ENCODE results near the gene ABCG8. TPM values are rescaled to one million over a fixed set of nuclear protein-coding genes. Genes with fewer than 3 reads are reported as not detected.
A peak's percentile ranks its signal among the peaks of the same experiment; 100 is the strongest.

ABCG8 gene
- total and polyA plus RNA-seq, 2 donors (not counting 1 experiment from before 2014, with no cell fraction given), result not detected

DNA sequence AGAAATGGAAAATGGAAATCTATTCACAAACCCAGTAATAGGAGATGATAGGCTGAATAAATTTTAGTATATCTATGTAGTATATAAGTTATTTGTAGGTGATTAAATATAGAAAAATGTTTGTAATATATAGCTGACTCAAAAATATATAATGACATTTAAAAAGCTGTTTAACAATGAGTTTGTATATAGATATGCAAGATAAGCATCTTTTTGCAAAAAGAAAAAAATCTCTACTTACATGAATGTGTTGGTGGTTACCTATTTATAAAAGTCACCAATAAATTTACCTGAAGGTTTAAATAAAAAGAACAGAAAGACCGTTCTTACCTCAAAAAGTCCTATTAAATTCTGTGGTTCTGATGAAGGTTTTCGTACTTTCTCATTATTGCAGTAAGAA is 85.7 kb downstream of the ABCG8 start:
- ChIA-PET CTCF (no interaction called here), POLR2A (no interaction called here)
- no peak for TF ChIP-seq EZH2 (IDR thresholded peaks at IDR 0.05; ENCODE audit: borderline replicate concordance, insufficient read depth, low read depth, low read length, poor library complexity, severe bottlenecking)
- TF ChIP-seq, protein P1, sequence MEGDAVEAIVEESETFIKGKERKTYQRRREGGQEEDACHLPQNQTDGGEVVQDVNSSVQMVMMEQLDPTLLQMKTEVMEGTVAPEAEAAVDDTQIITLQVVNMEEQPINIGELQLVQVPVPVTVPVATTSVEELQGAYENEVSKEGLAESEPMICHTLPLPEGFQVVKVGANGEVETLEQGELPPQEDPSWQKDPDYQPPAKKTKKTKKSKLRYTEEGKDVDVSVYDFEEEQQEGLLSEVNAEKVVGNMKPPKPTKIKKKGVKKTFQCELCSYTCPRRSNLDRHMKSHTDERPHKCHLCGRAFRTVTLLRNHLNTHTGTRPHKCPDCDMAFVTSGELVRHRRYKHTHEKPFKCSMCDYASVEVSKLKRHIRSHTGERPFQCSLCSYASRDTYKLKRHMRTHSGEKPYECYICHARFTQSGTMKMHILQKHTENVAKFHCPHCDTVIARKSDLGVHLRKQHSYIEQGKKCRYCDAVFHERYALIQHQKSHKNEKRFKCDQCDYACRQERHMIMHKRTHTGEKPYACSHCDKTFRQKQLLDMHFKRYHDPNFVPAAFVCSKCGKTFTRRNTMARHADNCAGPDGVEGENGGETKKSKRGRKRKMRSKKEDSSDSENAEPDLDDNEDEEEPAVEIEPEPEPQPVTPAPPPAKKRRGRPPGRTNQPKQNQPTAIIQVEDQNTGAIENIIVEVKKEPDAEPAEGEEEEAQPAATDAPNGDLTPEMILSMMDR (IDR thresholded peaks at IDR 0.05), result no peak
- Histone ChIP-seq H2AFZ (ENCODE audit: insufficient read depth, low read depth, low read length, poor library complexity, severe bottlenecking) (no peak overlapping the region), H4K20me1 (ENCODE audit: control insufficient read depth, insufficient read depth, low read length, poor library complexity, severe bottlenecking) (no peaks in the 10 kb centered on the region), H3K27me3 (replicated peaks in 1 of 4; ENCODE audit: control extremely low read depth in 1 of 4, control insufficient read depth in 3 of 4, insufficient read depth in 4 of 4, low read length in 3 of 4) (no peaks in the 10 kb centered on the region), H3K79me2 (ENCODE audit: control insufficient read depth, insufficient read depth, low read length) (no peaks in the 10 kb centered on the region), H3K9ac (ENCODE audit: low read length) (no peak overlapping the region), H3K4me2 (replicated peaks; ENCODE audit: low read depth, low read length, poor library complexity, severe bottlenecking) (no peak overlapping the region), H3K36me3 (replicated peaks in 1 of 2; ENCODE audit: control extremely low read depth in 1 of 2, control insufficient read depth in 1 of 2, extremely low read depth in 1 of 2, insufficient read depth in 2 of 2, low read length in 1 of 2) (peaks cover 9 to 20% of the 10 kb centered on the region in 2 experiments), H3K4me3 (ENCODE audit: control extremely low read depth in 1 of 5, extremely low read depth in 1 of 5, insufficient read depth in 1 of 5, low read depth in 2 of 5, low read length in 4 of 5) (no peak overlapping the region), H3K27ac (ENCODE audit: low read length in 2 of 2) (no peak overlapping the region), H3K4me1 (ENCODE audit: control insufficient read depth in 2 of 2, insufficient read depth in 2 of 2, low read length in 2 of 2) (no peaks in the 10 kb centered on the region), H3K9me3 (ENCODE audit: control extremely low read depth in 1 of 3, control insufficient read depth in 2 of 3, insufficient read depth in 1 of 3, low read length in 2 of 3) (no peaks in the 10 kb centered on the region)
- H3K27me3 Mint-ChIP-seq, result no peaks in the 10 kb centered on the region
- H3K4me3 Mint-ChIP-seq, result no peak overlapping the region
- no peaks in the 10 kb centered on the region for H3K4me1 Mint-ChIP-seq
- no peak overlapping the region for H3K27ac Mint-ChIP-seq
- WGBS (ENCODE audit: insufficient coverage), result no CpG with 5 or more reads among the region's 2 CpGs
- ATAC-seq (ENCODE audit: low read depth) (no peak), DNase-seq (no peak)
- intact Hi-C loops (cut with micrococcal nuclease), result no loop called here
- no peaks in the 10 kb centered on the region for H3K9me3 Mint-ChIP-seq (ENCODE audit: insufficient read depth)

DNA sequence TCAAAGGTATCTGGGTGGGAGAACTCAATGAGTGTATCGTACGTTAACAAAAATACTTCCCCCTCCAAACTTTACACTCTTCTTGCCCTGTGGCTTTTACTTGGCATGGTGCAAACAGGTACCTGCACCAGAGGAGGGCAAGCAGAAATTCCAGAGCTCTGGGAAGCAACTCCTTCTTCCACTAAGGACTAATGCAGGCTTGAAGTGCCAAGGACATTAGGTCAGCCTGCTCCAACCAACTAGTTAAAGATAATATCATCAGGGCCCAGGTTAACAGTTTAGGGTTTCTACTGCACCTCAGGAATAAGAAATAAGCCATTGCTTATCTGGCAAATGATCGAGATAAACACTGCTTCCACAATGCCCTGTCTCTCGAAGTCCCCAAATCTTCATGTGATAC is 86.7 kb downstream of the ABCG8 start:
- no peak overlapping the region for H3K4me2 ChIP-seq (replicated peaks; ENCODE audit: low read depth, low read length, poor library complexity, severe bottlenecking)
- Mint-ChIP-seq H3K4me3 (no peak overlapping the region), H3K27me3 (no peaks in the 10 kb centered on the region), H3K9me3 (ENCODE audit: insufficient read depth) (no peaks in the 10 kb centered on the region), H3K27ac (peak overlapping the region; percentile 37), H3K4me1 (no peaks in the 10 kb centered on the region)
- TF ChIP-seq EZH2 (IDR thresholded peaks at IDR 0.05; ENCODE audit: borderline replicate concordance, insufficient read depth, low read depth, low read length, poor library complexity, severe bottlenecking), result no peak
- TF ChIP-seq, protein P1 (IDR thresholded peaks at IDR 0.05), result no peak
- no peak overlapping the region for H3K9ac ChIP-seq (ENCODE audit: low read length)
- no peak overlapping the region for H2AFZ ChIP-seq (ENCODE audit: insufficient read depth, low read depth, low read length, poor library complexity, severe bottlenecking)
- no peaks in the 10 kb centered on the region for H3K4me1 ChIP-seq (ENCODE audit: control insufficient read depth in 2 of 2, insufficient read depth in 2 of 2, low read length in 2 of 2)
- intact Hi-C loops (cut with micrococcal nuclease), result no loop called here
- 100% methylated on average over 2 of the region's 4 CpGs for WGBS (ENCODE audit: insufficient coverage)
- H4K20me1 ChIP-seq (ENCODE audit: control insufficient read depth, insufficient read depth, low read length, poor library complexity, severe bottlenecking), result no peaks in the 10 kb centered on the region
- peaks cover 9 to 23% of the 10 kb centered on the region in 2 experiments for H3K36me3 ChIP-seq (replicated peaks in 1 of 2; ENCODE audit: control extremely low read depth in 1 of 2, control insufficient read depth in 1 of 2, extremely low read depth in 1 of 2, insufficient read depth in 2 of 2, low read length in 1 of 2)
- ChIA-PET POLR2A (no interaction called here), CTCF (no interaction called here)
- H3K4me3 ChIP-seq (ENCODE audit: control extremely low read depth in 1 of 5, extremely low read depth in 1 of 5, insufficient read depth in 1 of 5, low read depth in 2 of 5, low read length in 4 of 5), result no peak overlapping the region
- H3K27ac ChIP-seq (ENCODE audit: low read length in 2 of 2), result no peak overlapping the region
- H3K9me3 ChIP-seq (ENCODE audit: control extremely low read depth in 1 of 3, control insufficient read depth in 2 of 3, insufficient read depth in 1 of 3, low read length in 2 of 3), result no peaks in the 10 kb centered on the region
- no peaks in the 10 kb centered on the region for H3K79me2 ChIP-seq (ENCODE audit: control insufficient read depth, insufficient read depth, low read length)
- H3K27me3 ChIP-seq (replicated peaks in 1 of 4; ENCODE audit: control extremely low read depth in 1 of 4, control insufficient read depth in 3 of 4, insufficient read depth in 4 of 4, low read length in 3 of 4), result no peaks in the 10 kb centered on the region
- DNase-seq (no peak), ATAC-seq (ENCODE audit: low read depth) (no peak)

Data from B cell (primary cell).